Loucy (cell line): Measurements from ENCODE around the gene ABLIM2.

Experiments used
- H2AFZ ChIP-seq: fragments of 200-600 bp; sonication (generic); 2 replicates; pipeline ENCODE4 v1.6.0; 2016; ENCODE audit warnings: antibody characterized with exemption, mild to moderate bottlenecking, low read length, moderate library complexity
- H3F3A ChIP-seq: fragments of 200-600 bp; 2 replicates; pipeline ENCODE4 v1.6.0; 2016; ENCODE audit warnings: antibody characterized with exemption, low read depth, mild to moderate bottlenecking
- H3K27me3 ChIP-seq: fragments of 200-600 bp; sonication (generic); 2 replicates; pipeline ENCODE4 v1.6.1; 2014; ENCODE audit warnings: low read length, mild to moderate bottlenecking; ENCODE audit not compliant: insufficient read depth, poor library complexity, severe bottlenecking
- H3K36me3 ChIP-seq: fragments of 200-600 bp; sonication (generic); 2 replicates; pipeline ENCODE4 v1.6.1; 2016; ENCODE audit warnings: low read length; ENCODE audit not compliant: insufficient read depth
- H3K4me1 ChIP-seq: fragments of 200-600 bp; sonication (generic); 2 replicates; pipeline ENCODE4 v1.5.1; 2014; ENCODE audit warnings: low read length, mild to moderate bottlenecking; ENCODE audit not compliant: insufficient read depth, poor library complexity, severe bottlenecking
- H3K4me2 ChIP-seq: fragments of 200-600 bp; sonication (generic); 2 replicates; pipeline ENCODE4 v1.6.0; 2014; ENCODE audit warnings: antibody characterized with exemption, low read length, low read depth, mild to moderate bottlenecking; ENCODE audit not compliant: poor library complexity, severe bottlenecking
- H3K4me3 ChIP-seq: fragments of 200-600 bp; sonication (generic); 2 replicates; pipeline ENCODE4 v1.5.1; 2014; ENCODE audit warnings: low read length, mild to moderate bottlenecking, mixed read lengths; ENCODE audit not compliant: poor library complexity, severe bottlenecking
- H3K79me2 ChIP-seq: fragments of 200-600 bp; sonication (generic); 2 replicates; pipeline ENCODE4 v1.6.1; 2014; ENCODE audit warnings: low read length; ENCODE audit not compliant: insufficient read depth
- H3K9ac ChIP-seq: fragments of 200-600 bp; sonication (generic); 2 replicates; pipeline ENCODE4 v1.6.0; 2014; ENCODE audit warnings: mild to moderate bottlenecking, low read depth, low read length, moderate library complexity; ENCODE audit not compliant: poor library complexity, severe bottlenecking
- H3K9me2 ChIP-seq: fragments of 200-600 bp; sonication (generic); replicated peaks from 2 replicates; pipeline ENCODE4 v1.6.1; 2016; ENCODE audit warnings: low read depth, low read length, mixed read lengths
- H3K9me3 ChIP-seq: fragments of 200-600 bp; sonication (generic); 2 replicates; pipeline ENCODE4 v1.6.1; 2014; ENCODE audit warnings: mild to moderate bottlenecking, antibody characterized with exemption, low read length, low read depth; ENCODE audit not compliant: insufficient read depth
- H4K20me1 ChIP-seq: fragments of 200-600 bp; sonication (generic); 2 replicates; pipeline ENCODE4 v1.6.0; 2014; ENCODE audit warnings: antibody characterized with exemption, low read length, mild to moderate bottlenecking; ENCODE audit not compliant: insufficient read depth, poor library complexity, severe bottlenecking
- EZH2phosphoT487 ChIP-seq: fragments of 200-600 bp; IDR thresholded peaks from 2 replicates; pipeline ENCODE4 v1.6.1; 2018; ENCODE audit warnings: antibody characterized with exemption, mild to moderate bottlenecking, moderate library complexity, borderline replicate concordance
- TF ChIP-seq, protein P1 (sequence below): fragments of 200-600 bp; sonication (generic); conservative IDR thresholded peaks from 2 replicates; pipeline ENCODE4 v1.5.1; 2014; ENCODE audit warnings: mild to moderate bottlenecking, antibody characterized with exemption, low read length

The ABLIM2 gene

DNA sequence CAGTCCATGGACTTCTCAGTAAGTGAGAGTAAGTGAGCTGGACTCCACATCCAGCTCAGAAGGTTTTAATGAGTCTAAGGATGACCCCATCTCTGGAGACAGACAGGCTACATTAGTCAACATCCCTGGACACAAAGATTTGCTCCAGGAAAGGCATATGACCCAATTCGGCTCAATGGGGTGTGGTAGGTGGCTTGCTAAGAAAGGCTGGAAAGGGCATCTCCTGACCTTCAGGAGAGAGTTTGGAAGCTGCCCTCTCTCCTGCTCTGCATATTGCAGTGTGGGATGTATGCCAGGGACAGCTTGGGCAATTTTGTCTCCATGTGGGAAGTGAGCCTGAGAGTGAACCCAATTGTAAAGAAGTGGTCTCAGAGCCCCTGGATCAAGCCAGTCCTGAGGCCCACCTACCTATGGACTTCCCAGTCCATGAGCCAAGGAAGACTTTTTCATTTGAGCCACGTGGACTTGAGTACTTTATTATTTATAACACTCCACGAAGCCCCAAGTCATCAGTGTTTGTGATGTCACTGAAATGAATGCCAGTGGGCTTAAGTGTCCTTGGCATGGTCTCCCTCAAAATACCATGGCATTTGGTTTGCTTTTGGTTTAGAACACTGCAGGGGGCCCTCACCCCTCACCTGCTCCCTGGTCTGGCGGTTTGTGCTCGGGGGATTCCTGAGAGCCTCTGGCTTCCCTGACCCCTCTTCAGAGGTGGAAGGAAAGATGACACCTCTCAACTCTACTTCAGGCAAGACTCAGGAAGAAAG, 10.4 kb upstream of the ABLIM2 start:
- peaks cover 17% of the 10 kb centered on the region; the same call in 1 of the 2 replicates for H3K9me3 ChIP-seq
- H3K4me2 ChIP-seq: no peak overlapping the region
- no peaks in the 10 kb centered on the region for H3K4me1 ChIP-seq
- H3K4me3 ChIP-seq: no peak overlapping the region
- no peaks in the 10 kb centered on the region for H3K27me3 ChIP-seq
- TF ChIP-seq EZH2phosphoT487: no peak
- TF ChIP-seq, protein P1, sequence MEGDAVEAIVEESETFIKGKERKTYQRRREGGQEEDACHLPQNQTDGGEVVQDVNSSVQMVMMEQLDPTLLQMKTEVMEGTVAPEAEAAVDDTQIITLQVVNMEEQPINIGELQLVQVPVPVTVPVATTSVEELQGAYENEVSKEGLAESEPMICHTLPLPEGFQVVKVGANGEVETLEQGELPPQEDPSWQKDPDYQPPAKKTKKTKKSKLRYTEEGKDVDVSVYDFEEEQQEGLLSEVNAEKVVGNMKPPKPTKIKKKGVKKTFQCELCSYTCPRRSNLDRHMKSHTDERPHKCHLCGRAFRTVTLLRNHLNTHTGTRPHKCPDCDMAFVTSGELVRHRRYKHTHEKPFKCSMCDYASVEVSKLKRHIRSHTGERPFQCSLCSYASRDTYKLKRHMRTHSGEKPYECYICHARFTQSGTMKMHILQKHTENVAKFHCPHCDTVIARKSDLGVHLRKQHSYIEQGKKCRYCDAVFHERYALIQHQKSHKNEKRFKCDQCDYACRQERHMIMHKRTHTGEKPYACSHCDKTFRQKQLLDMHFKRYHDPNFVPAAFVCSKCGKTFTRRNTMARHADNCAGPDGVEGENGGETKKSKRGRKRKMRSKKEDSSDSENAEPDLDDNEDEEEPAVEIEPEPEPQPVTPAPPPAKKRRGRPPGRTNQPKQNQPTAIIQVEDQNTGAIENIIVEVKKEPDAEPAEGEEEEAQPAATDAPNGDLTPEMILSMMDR: no peak
- H3F3A ChIP-seq: no peaks in the 10 kb centered on the region
- no peak overlapping the region for H2AFZ ChIP-seq
- no peaks in the 10 kb centered on the region for H3K36me3 ChIP-seq
- no peaks in the 10 kb centered on the region for H4K20me1 ChIP-seq
- H3K9ac ChIP-seq: no peak overlapping the region
- no peaks in the 10 kb centered on the region for H3K79me2 ChIP-seq
- H3K9me2 ChIP-seq: no peaks in the 10 kb centered on the region

DNA sequence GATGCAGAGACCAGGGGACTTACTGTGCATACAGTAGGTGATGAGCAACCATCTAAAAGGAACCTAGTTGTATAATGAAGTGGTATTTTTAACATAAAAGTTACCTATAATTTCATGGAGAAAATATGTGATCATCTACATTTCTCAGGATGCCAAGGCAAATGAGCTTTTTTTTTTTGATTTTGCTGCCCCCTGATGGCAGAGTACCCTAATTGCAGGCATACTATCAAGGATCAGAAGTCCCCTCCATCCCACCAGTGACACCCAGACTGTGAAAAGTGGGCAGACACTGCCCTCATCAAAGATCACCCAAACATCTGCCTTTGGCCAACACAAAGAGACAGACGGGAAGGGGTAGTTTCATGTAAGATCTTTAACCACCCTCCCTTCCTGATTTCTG, 9.6 kb upstream of the ABLIM2 start:
- TF ChIP-seq, protein P1: peak; percentile 43
- no peak for TF ChIP-seq EZH2phosphoT487
- no peaks in the 10 kb centered on the region for H3K27me3 ChIP-seq
- no peak overlapping the region for H2AFZ ChIP-seq
- no peak overlapping the region for H3K9ac ChIP-seq
- peaks cover 17% of the 10 kb centered on the region; the same call in 1 of the 2 replicates for H3K9me3 ChIP-seq
- no peaks in the 10 kb centered on the region for H4K20me1 ChIP-seq
- no peaks in the 10 kb centered on the region for H3K4me1 ChIP-seq
- H3K9me2 ChIP-seq: no peaks in the 10 kb centered on the region
- no peak overlapping the region for H3K4me2 ChIP-seq
- no peaks in the 10 kb centered on the region for H3K36me3 ChIP-seq
- no peaks in the 10 kb centered on the region for H3F3A ChIP-seq
- no peak overlapping the region for H3K4me3 ChIP-seq
- no peaks in the 10 kb centered on the region for H3K79me2 ChIP-seq

DNA sequence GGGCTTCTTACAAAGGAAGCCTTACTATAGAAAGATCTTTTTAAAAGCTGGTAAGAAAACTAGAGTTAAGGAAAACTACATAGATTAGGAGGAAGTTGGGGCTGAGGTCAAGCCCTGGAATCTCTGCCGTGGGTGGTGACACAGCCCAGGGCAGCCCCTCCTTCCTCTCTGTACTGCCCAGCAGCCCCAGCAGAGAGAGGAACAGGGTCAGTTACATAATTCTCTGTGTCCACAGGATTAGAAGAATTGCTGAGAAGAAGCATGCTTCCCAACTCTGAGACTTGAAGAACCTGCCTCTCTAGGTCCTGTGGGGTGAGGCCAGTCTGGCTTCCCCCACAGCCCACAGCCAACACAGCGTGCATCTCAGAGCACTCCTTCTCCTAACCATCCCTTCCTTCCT, 9.2 kb upstream of the ABLIM2 start:
- no peaks in the 10 kb centered on the region for H3K9me2 ChIP-seq
- no peaks in the 10 kb centered on the region for H3K27me3 ChIP-seq
- peaks cover 17% of the 10 kb centered on the region; the same call in 1 of the 2 replicates for H3K9me3 ChIP-seq
- no peaks in the 10 kb centered on the region for H3K79me2 ChIP-seq
- no peak overlapping the region for H3K4me3 ChIP-seq
- H3K4me2 ChIP-seq: no peak overlapping the region
- no peak overlapping the region for H3K9ac ChIP-seq
- no peaks in the 10 kb centered on the region for H3K36me3 ChIP-seq
- H2AFZ ChIP-seq: no peak overlapping the region
- H3F3A ChIP-seq: no peaks in the 10 kb centered on the region
- no peaks in the 10 kb centered on the region for H3K4me1 ChIP-seq
- no peaks in the 10 kb centered on the region for H4K20me1 ChIP-seq
- TF ChIP-seq, protein P1: no peak
- TF ChIP-seq EZH2phosphoT487: no peak
